Activated T-cell treated with anti-CD3 and anti-CD28 coated beads for 24 hours (primary cell): ENCODE results near the gene ANKRD6.

Experiments used
- DNase-seq: peaks from one replicate; pipeline ENCODE4 v3.0.0-alpha.2; 2020; ENCODE audit warnings: low read depth

ANKRD6 gene

GRCh38 chr6:89657445-89658158, 224.7 kb downstream of the ANKRD6 start:
- DNase-seq = no peak

- DNase-seq = no peak
Measured at GRCh38 chr6:89660981-89661380, 228.0 kb downstream of the ANKRD6 start.

DNA sequence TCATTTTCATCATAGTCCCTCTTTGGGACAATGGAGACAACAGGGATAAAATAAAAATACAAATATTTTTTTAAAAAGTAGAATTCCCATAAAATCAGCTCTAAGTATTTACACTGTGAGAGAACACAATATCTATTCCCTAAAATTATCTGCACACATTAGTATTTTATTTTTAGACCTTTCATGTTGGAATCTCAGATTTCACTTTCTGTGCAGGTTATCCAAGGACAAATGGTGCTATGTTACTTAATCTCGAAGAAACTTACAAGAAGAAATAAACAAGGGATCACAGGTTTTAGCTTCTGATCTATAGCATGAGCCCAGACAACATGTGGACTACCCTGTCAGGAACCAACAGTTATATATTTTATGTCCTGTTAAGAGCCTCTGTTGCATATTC, 228.6 kb downstream of the ANKRD6 start:
- no peak for DNase-seq

- no peak for DNase-seq
Measured at GRCh38 chr6:89662659-89663223, 229.8 kb downstream of the ANKRD6 start.

DNA sequence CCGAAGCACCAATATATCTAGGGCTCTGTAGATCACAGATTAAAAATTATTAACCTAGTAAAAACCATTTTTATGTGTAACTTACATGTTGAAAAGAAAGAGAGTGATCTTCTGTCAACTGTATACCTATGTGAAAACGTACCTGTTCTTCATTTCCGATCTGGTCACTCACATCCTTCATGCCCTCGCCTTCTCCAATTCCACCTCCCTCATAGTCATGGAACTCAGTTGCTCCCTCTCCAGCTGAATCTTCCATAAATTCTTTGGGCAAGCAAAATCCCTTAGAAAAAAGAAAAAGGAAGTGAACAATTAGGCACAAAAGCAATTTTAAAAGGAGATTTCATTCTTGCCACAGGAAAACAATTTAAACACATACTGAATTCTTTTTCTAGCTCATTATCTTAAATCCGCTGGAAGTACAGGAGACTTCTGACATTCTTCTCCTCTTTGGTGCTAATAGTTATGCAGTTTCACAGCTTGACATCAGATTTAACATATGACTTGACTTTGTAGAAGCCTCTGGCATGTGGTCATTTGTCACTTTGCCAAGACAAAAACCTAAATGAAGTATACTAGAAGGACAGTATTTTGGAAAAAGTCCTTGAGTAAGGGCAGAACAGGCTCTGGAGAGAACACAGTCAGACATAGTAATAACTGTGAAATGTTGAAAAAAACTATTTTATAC, 235.1 kb downstream of the ANKRD6 start:
- no peak for DNase-seq

DNA sequence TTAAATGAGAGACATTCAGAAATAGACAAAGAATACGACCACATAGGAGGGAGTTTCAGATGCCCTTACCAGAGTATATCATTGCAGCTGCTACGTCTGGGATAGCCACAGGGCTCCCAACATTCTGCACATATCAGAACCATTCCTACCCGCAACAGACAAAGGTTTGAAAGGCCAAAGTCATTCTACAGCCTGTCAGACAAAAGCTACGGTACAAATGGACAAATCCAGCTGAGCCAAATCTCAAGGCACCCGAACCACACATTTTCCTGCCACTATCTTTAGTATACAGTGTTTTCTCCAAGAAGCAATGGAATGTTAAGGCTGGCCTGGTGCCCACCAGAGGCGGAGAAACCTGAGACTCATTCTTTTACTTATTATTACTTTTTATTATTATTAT, 236.1 kb downstream of the ANKRD6 start:
- no peak for DNase-seq

- no peak for DNase-seq
Measured at GRCh38 chr6:89670935-89671565, 238.1 kb downstream of the ANKRD6 start.

DNA sequence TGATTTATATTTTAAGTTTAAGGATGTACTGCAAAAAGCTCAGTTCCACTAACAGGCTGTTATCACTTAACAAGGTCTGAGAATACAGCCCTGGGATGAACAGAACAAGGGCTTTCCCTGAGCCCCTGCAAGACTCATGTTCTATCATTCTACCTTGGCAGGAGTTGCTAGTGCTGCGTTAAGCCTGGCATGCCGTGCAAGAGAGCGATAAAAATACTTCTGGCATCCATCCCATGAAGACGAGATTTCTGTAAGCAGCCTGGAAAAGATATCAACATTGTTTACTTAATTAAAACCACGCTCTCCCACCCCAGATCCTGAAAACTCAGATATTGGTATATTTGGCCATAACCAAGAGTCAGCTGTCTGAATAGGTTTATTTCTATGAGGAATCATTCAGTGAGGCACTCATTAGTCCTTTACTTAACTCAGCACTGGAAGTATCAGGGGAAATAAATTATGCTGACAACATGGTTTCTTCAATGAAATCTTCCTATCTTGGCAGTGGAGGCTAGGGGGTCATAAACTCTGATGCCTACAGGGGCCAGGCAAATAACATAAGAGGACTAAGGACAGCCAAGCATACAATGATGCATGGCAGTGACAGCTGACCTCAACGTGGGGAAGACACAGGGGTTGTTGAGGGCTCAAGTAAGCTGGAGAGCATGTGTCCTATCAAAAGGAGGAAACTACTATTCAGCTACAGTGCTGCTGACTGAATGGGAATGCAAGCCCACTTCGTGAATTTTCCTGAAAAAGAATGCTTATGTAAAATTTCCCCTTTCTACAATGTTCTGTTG, 243.2 kb downstream of the ANKRD6 start:
- DNase-seq = no peak

GRCh38 chr6:89678531-89678930, 245.6 kb downstream of the ANKRD6 start:
- DNase-seq = no peak

DNA sequence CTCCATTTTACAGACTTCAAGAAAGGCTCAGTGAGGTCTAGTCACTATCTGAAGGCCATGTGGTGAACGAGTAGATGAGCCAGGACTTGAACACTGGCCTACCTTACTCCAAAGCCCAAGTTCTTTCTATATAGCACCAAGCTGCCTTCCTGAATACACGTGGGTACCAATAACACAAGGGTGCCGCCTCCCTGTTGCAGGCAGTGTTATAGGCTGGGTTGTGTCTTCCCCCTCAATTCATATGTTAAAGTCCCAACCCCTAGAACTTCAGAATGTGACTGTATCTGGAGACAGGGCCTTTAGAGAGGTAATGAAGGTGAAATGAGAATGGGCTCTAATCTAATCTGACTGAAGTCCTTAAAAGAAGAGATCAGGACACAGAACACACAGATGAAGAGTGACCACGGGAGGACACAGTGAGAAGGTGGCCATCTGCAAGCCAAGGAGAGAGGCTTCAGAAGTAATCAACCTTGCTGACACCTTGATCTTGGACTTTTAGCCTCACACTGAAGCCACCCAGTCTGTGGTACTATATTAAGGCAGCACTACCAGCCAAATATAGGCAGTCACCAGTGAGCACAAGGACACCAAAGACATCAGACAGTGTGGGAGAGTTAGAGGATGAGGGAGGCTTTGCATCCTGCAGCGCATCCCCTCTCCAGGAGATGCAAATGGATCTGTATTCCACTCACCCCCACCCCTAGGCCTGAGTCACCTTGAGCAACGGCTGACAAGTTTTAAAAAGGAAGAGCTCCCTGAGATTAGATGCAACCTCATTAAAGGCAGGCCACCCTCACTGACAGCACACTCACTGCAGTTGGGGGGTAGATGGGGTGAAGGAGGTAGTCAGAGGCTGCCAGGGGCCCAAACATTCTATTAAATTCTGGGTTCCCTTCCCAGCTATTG, 246.5 kb downstream of the ANKRD6 start:
- DNase-seq = no peak

GRCh38 chr6:89680150-89680549, 247.2 kb downstream of the ANKRD6 start:
- DNase-seq = no peak

DNA sequence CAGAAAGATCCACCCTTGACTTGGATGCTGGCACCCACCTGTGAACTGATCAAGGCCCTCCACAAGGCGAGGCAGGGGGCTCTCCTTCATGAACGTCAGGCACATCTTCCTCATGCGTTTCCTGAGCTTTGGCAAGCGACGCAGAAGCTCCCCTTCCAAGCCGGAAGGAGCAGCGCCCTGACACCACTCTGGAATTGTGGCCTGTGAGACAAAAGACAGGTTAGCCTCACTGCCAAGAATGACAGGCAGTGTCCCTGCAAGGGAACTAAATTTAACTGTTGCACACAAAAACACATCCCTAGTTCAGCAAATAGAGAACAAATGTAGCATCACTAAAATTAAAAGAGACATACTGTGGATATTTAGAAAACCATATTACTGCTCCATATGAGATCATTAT, 247.6 kb downstream of the ANKRD6 start:
- no peak for DNase-seq

DNA sequence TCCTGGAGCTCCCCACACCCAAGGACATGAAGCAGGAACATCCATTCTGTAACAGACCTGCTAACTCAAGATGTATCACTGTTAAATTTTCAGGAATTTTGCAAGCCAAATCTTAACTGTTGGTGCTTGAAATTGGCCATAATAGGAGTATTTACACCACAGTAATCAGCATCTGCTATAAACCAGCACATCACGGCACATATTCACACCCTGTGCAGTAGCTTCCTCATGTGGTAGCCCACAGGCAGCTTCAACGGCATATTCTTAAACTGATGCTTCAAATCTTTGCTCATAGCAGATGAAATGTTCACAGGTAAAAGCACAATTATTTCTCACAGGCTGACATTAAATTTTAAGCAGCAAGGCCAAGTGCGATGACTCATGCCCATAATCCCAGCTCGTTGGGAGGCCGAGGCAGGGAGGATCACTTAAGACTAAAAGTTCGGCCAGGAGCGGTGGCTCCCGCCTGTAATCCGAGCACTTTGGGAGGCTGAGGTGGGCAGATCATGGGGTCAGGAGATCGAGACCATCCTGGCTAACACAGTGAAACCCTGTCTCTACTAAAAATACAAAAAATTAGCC, 249.1 kb downstream of the ANKRD6 start:
- DNase-seq = no peak

- no peak for DNase-seq
Measured at GRCh38 chr6:89682991-89683390, 250.0 kb downstream of the ANKRD6 start.
